Endothelial cell of umbilical vein (primary cell): Measurements from ENCODE around the gene ZMYM4. TPM values are rescaled to one million over a fixed set of nuclear protein-coding genes. Genes with fewer than 3 reads are reported as not detected.

Experiments used
- BruUV-seq: library from RNA; stranded (reverse); fragments of 400-500 nt; replicated peaks from 2 replicates; lab custom pipeline; 2021; lab: Mats Ljungman, UMichigan
- CTCF ChIA-PET: fragments of 300-600, 350-600 bp; sonication (Branson Sonifier 250); formaldehyde crosslinking; loops from one replicate; lab custom pipeline; 2021; ENCODE audit warnings: antibody characterized with exemption, inconsistent platforms; lab: Charles Lee
- POLR2A ChIA-PET: fragments of 300-600, 350-600 bp; sonication (Branson Sonifier 250); formaldehyde crosslinking; loops from one replicate; lab custom pipeline; 2021; ENCODE audit warnings: antibody characterized with exemption, inconsistent platforms; lab: Charles Lee
- DNase-seq: peaks from one replicate; pipeline ENCODE4 v3.0.0-alpha.2; 2011; ENCODE audit warnings: low read depth, low spot score
- FAIRE-seq: peaks from 2 replicates; lab custom pipeline; 2011; peaks lifted over from hg19 to GRCh38; lab: Jason Lieb, UNC
- H2AFZ ChIP-seq: 2 replicates; pipeline ENCODE4 v1.6.0; 2012; ENCODE audit warnings: low read depth, low read length, control low read depth, inconsistent platforms
- H3K27ac ChIP-seq: 2 replicates; pipeline ENCODE4 v1.5.1; 2011; ENCODE audit warnings: low read depth, mild to moderate bottlenecking, control low read depth, low read length, moderate library complexity; ENCODE audit not compliant: insufficient read depth
- H3K27me3 ChIP-seq, 2 experiments: 2 replicates each; pipeline versions ENCODE4 v1.6.0 to v1.6.1; 2011; ENCODE audit warnings: low read length in 2 of 2, mixed read lengths in 1 of 2; ENCODE audit not compliant: control insufficient read depth in 2 of 2, insufficient read depth in 2 of 2
- H3K36me3 ChIP-seq, 2 experiments: 2 replicates in 1 of 2; 3 replicates in 1 of 2; pipeline ENCODE4 v1.5.1; 2011; ENCODE audit warnings: low read length in 2 of 2, mild to moderate bottlenecking in 1 of 2, moderate library complexity in 1 of 2; ENCODE audit not compliant: control insufficient read depth in 2 of 2, insufficient read depth in 2 of 2; ENCODE audit errors: extremely low read depth in 1 of 2
- H3K4me1 ChIP-seq: 3 replicates; pipeline ENCODE4 v1.5.1; 2011; ENCODE audit warnings: mild to moderate bottlenecking, low read length; ENCODE audit not compliant: control insufficient read depth, insufficient read depth; ENCODE audit errors: extremely low read depth
- H3K4me2 ChIP-seq: 2 replicates; pipeline ENCODE4 v1.6.1; 2011; ENCODE audit warnings: low read length, control low read depth, mixed read lengths; ENCODE audit not compliant: insufficient read depth
- H3K4me3 ChIP-seq, 3 experiments: fragments of 200-600 bp in 1 of 3; sonication (generic), shearing (Covaris generic) in 1 of 3; replicated peaks in 1 of 3; 2 replicates each; pipeline ENCODE4 v1.5.1; 2011 to 2016; ENCODE audit warnings: control low read depth in 3 of 3, low read length in 3 of 3, mild to moderate bottlenecking in 2 of 3, inconsistent platforms in 1 of 3, low read depth in 1 of 3, moderate library complexity in 1 of 3; ENCODE audit not compliant: insufficient read depth in 1 of 3
- H3K79me2 ChIP-seq: 2 replicates; pipeline ENCODE4 v1.6.0; 2012; ENCODE audit warnings: low read length, inconsistent platforms; ENCODE audit not compliant: control insufficient read depth, insufficient read depth
- H3K9ac ChIP-seq: replicated peaks from 2 replicates; pipeline ENCODE3; 2011; ENCODE audit warnings: low read length, control low read depth; ENCODE audit not compliant: insufficient read depth; ENCODE audit errors: extremely low read depth
- H3K9me1 ChIP-seq: replicated peaks from 3 replicates; pipeline ENCODE4 v1.6.0; 2011; ENCODE audit warnings: mild to moderate bottlenecking, low read length; ENCODE audit not compliant: control insufficient read depth, insufficient read depth; ENCODE audit errors: extremely low read depth
- H3K9me3 ChIP-seq: replicated peaks from 2 replicates; pipeline ENCODE4 v1.5.1; 2012; ENCODE audit warnings: low read length, inconsistent platforms; ENCODE audit not compliant: control insufficient read depth, insufficient read depth
- H4K20me1 ChIP-seq: replicated peaks from 2 replicates; pipeline ENCODE3; 2011; ENCODE audit warnings: mild to moderate bottlenecking, low read length; ENCODE audit not compliant: control insufficient read depth, insufficient read depth; ENCODE audit errors: extremely low read depth
- CTCF ChIP-seq, 2 donors: IDR thresholded peaks; 1 replicate in 1 of 2; 2 replicates in 1 of 2; pipeline ENCODE4 v1.5.1; 2011; ENCODE audit warnings: low read length in 2 of 2, mild to moderate bottlenecking in 2 of 2, moderate library complexity in 2 of 2, control low read depth in 1 of 2, inconsistent platforms in 1 of 2, low read depth in 1 of 2; ENCODE audit not compliant: insufficient read depth in 1 of 2; ENCODE audit errors: extremely low read depth in 1 of 2
- EZH2 ChIP-seq: IDR thresholded peaks from 2 replicates; pipeline ENCODE4 v1.6.1; 2012; ENCODE audit warnings: borderline replicate concordance, low read depth, mild to moderate bottlenecking, moderate library complexity, low read length, inconsistent platforms; ENCODE audit not compliant: severe bottlenecking
- FOS ChIP-seq: IDR thresholded peaks from 2 replicates; pipeline ENCODE4 v1.6.1; 2011; ENCODE audit warnings: mild to moderate bottlenecking, low read length, moderate library complexity, borderline replicate concordance; ENCODE audit not compliant: insufficient read depth
- GATA2 ChIP-seq: IDR thresholded peaks from 2 replicates; pipeline ENCODE4 v1.7.0; 2011; ENCODE audit warnings: low read depth, mild to moderate bottlenecking, moderate library complexity, mixed read lengths, low read length; ENCODE audit not compliant: insufficient read length, insufficient read depth
- JUN ChIP-seq: IDR thresholded peaks from 2 replicates; pipeline ENCODE4 v1.6.1; 2011; ENCODE audit warnings: borderline replicate concordance, low read depth; ENCODE audit not compliant: insufficient read length, insufficient read depth
- MAX ChIP-seq: IDR thresholded peaks from 2 replicates; pipeline ENCODE4 v1.6.1; 2011; ENCODE audit not compliant: insufficient read depth, insufficient read length
- MYC ChIP-seq: IDR thresholded peaks from one replicate; pipeline ENCODE4 v1.6.1; 2011; ENCODE audit warnings: mild to moderate bottlenecking, low read depth, low read length
- POLR2A ChIP-seq: IDR thresholded peaks from 2 replicates; pipeline ENCODE4 v1.6.1; 2012; ENCODE audit warnings: low read depth, mild to moderate bottlenecking, control low read depth, low read length
- POLR2AphosphoS5 ChIP-seq: IDR thresholded peaks from 2 replicates; pipeline ENCODE4 v1.6.1; 2012; ENCODE audit warnings: low read depth, mild to moderate bottlenecking, control low read depth, low read length, moderate library complexity; ENCODE audit not compliant: insufficient read depth
- dilution Hi-C: fragments of 300-500 bp; cut with MboI; formaldehyde crosslinking; loops from one replicate; pipeline ENCODE4 v1.15.0; 2019; ENCODE audit warnings: low sequenced_read_pairs; ENCODE audit not compliant: extremely low pct_ligation_motif_present
- intact Hi-C: fragments of 100-400 bp; cut with micrococcal nuclease; formaldehyde crosslinking; loops from one replicate; pipeline ENCODE4 v1.10.0; 2022
- polyA plus RNA-seq, 4 experiments: library from polyadenylated mRNA; depleted of rRNA in 3 of 4; stranded (reverse) in 3 of 4; unstranded in 1 of 4; fragments of >200 nt; gene quantifications; 2 replicates each; pipeline versions ENCODE4 v1.2.1 to v1.2.3, GENCODE V29; 2011 to 2012; ENCODE audit warnings: missing spikeins in 1 of 4
- total RNA-seq: library from RNA; stranded (reverse); gene quantifications from 2 replicates; pipeline ENCODE4 v1.2.3, GENCODE V29; 2021

Gene ZMYM4
- total and polyA plus RNA-seq, 2 donors (not counting 3 experiments of a cell fraction or from before 2014, with no cell fraction given), result 15.3 to 65.0 TPM

GRCh38 chr1:35442734-35443133 is 174.2 kb downstream of the ZMYM4 start:
- BruUV-seq, result no TSS peak
- Histone ChIP-seq H2AFZ (no peak overlapping the region), H3K4me2 (no peak overlapping the region), H4K20me1 (peaks cover 2% of the 10 kb centered on the region), H3K9me1 (no peaks in the 10 kb centered on the region), H3K27ac (no peak overlapping the region), H3K27me3 (no peaks in the 10 kb centered on the region), H3K4me3 (no peak overlapping the region), H3K79me2 (no peaks in the 10 kb centered on the region), H3K9me3 (no peaks in the 10 kb centered on the region), H3K36me3 (peaks cover 0 to 17% of the 10 kb centered on the region in 2 experiments), H3K9ac (no peak overlapping the region), H3K4me1 (no peaks in the 10 kb centered on the region)
- dilution Hi-C loops (no loop called here), intact Hi-C loops (no loop called here)
- POLR2A ChIA-PET, result no interaction called here
- DNase-seq (no peak), FAIRE-seq (no peak)
- TF ChIP-seq POLR2A (no peak), EZH2 (no peak), FOS (no peak), CTCF (IDR thresholded peaks at IDR 0.05; ENCODE audit: extremely low read depth in 1 of 2, insufficient read depth in 1 of 2, low read depth in 1 of 2, low read length in 2 of 2) (no peak), MAX (no peak), POLR2AphosphoS5 (no peak), MYC (no peak), JUN (no peak), GATA2 (no peak)
- CTCF ChIA-PET, result interaction anchor here (2.4 to 4.6 kb wide), 3 partner anchors 9 to 241 kb away, joined by 7 to 28 read pairs (median 17); no protein-coding TSS in a partner anchor
